Measurements from ENCODE around the gene AARSD1. TPM values are rescaled to one million over a fixed set of nuclear protein-coding genes. Genes with fewer than 3 reads are reported as not detected.
"Not testable (repeated sequence)": the region's sequence is repeated elsewhere in the genome, so short reads cannot be mapped to it uniquely, and the experiment has no call there.

Gene AARSD1, protein sequence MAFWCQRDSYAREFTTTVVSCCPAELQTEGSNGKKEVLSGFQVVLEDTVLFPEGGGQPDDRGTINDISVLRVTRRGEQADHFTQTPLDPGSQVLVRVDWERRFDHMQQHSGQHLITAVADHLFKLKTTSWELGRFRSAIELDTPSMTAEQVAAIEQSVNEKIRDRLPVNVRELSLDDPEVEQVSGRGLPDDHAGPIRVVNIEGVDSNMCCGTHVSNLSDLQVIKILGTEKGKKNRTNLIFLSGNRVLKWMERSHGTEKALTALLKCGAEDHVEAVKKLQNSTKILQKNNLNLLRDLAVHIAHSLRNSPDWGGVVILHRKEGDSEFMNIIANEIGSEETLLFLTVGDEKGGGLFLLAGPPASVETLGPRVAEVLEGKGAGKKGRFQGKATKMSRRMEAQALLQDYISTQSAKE
- total RNA-seq, result 40.7 TPM

DNA sequence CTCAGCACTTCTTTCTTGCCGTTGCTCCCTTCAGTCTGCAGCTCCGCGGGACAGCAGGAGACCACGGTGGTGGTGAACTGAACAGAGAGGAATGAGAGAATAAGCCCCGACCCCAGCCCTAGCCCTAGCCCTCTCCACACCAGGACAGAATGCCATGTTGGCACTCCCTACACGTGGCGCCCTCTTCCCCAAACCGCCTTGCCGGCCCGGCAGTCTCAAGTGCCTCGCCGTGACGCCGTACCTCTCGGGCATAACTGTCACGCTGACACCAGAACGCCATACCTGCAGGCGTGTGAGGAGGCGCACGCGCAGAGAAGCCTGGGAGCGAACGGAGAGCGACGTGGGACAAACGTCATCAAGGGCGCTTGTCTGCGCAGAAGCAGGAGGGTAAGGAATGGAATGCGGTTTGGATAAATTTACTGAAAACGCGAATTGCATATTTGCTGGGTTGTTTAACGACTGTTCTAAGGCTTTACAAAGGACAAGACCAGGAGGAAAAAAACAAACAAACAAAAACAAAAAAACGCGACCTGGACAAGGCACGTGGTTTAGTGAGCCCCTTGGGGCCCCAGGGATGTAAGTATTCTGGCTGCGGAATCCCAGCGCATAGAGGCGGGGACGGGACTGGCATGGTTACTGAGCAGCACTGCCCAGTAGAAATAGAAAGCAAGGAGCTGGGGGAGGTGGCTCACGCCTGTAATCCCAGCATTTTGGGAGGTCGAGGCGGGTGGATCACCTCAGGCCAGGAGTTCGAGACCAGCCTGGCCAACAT is at the start of gene AARSD1:
AARSD1 (minus strand) TSS at position 294 of the 772 bp plus-strand sequence; CDS start at position 280, 14 bp downstream.
- ATAC-seq (peak; percentile 98), DNase-seq (ENCODE audit: low spot score) (peak; percentile 93)
- intact Hi-C loops (cut with DNase I), result no loop called here

DNA sequence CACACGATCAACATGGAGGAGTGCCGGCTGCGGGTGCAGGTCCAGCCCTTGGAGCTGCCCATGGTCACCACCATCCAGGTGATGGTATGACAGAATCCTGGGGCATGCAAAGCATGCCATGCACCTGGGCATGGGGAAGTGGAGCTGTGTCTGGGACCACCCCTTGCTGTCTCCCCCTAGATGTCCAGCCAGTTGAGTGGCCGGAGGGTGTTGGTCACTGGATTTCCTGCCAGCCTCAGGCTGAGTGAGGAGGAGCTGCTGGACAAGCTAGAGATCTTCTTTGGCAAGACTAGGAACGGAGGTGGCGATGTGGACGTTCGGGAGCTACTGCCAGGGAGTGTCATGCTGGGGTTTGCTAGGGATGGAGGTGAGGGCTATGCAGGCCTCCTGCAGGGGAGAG is 49.0 kb upstream of the AARSD1 start:
- intact Hi-C loops (cut with DNase I), result no loop called here
- DNase-seq (ENCODE audit: low spot score) (no peak), ATAC-seq (no peak)

DNA sequence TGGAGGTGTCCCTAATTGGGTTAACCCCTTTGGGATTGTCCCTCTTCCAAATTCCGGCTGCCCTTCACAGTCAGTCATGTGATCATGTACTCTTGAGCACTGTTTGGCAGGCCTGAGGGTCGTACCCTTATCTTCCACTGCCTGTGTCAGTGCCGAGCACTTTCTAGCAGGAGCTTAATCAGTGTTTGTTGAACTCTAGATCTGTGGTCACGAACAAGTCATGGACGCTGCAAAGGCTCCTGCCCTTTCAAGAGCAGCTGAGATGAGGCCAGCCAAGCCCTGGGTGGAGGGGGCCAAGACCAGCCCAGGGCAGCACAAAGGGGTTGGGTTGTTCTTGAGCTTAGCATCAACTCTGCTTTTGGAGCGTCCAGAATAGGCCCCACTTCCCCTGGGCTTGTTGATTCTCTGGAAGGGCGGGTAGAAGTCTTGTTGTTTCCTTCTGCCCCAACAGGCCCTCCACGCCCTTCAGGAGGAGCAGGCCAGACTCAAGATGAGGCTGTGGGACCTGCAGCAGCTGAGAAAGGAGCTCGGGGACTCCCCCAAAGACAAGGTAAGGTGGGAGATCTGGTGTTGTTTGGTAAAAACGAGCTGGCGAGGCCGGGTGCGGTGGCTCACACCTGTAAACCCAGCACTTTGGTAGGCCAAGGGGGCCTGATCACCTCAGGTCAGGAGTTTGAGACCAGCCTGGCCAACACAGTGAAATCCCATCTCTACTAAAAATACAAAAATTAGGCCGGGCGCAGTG is 47.6 kb upstream of the AARSD1 start:
- peak; percentile 26 for ATAC-seq
- intact Hi-C loops (cut with DNase I), result no loop called here
- DNase-seq (ENCODE audit: low spot score), result no peak

DNA sequence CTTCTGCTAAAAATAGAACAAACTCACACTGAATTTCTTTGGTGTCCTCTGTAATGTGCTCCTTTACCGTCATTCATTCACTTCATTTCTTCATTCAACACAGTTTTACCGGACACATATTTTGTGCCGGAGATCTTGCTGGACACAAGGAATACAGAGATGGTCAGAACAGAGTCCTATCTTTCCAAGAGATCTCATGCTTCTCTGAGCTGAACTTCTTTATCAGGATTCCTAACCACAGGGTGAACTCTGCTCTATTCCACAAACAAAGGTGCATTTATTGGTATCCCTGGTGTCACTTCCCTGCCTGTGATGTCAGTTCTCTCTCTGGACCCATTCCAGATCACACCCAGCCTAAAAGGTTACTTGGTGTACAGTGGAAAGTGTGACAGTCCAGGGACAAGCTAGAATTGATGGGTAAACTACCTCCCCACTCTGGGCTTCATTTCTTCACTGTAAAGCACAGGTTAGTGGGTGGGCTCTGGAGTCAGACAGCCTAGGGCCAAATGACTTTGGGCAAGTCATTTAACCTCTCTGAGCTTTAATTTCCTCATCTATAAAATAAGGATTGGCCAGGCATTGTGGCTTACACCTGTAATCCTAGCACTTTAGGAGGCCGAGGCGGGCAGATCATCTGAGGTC is 46.5 kb upstream of the AARSD1 start:
- no peak for DNase-seq (ENCODE audit: low spot score)
- intact Hi-C loops (cut with DNase I), result no loop called here
- no peak for ATAC-seq

DNA sequence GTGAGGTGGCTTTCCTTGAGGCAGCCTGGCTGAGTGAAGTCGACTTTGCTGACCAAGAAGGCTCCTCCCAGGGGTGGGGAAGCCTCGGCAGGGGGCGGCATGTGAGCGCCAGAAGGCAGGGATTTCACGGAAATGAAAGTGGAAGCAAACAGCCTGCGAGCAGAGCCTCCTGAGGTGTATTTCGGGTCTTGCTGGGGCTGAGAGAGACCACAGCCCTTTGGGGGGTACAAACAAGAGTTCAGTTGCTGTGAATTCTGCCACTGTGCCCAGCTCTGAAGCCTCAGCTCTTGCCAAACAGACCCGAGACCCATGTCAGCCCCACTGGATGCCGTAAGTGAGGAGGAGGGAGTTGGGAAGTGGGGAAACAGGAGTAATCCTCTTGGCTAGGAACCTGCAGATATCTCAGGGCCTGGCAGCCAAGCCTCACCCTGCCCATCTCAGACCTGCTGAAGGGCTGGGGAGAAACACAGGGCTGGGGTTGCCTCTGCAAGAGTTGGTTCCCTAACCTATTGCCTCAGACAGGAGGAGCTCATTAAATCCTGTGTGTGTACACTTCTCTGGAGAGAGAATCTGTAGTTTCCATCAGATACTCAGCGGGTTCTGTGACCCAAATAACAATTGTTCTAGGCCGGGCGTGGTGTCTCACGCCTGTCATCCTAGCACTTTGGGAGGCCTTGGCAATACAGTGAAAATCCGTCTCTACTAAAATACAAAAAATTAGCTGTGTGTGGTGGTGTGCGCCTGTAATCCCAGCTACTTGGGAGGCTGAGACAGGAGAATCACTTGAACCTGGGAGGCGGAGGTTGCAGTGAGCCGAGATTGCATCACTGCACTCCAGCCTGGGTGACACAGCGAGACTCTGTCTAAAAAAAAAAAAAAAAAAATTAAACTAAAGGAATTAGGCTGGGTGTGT is 42.6 kb upstream of the AARSD1 start, which contains the start of gene IFI35:
IFI35 (plus strand) TSS at position 146 of the 913 bp plus-strand sequence; CDS start at position 310, 164 bp downstream.
- ATAC-seq, result peak; percentile 94
- peak; percentile 92 for DNase-seq (ENCODE audit: low spot score)
- intact Hi-C loops (cut with DNase I), result no loop called here

DNA sequence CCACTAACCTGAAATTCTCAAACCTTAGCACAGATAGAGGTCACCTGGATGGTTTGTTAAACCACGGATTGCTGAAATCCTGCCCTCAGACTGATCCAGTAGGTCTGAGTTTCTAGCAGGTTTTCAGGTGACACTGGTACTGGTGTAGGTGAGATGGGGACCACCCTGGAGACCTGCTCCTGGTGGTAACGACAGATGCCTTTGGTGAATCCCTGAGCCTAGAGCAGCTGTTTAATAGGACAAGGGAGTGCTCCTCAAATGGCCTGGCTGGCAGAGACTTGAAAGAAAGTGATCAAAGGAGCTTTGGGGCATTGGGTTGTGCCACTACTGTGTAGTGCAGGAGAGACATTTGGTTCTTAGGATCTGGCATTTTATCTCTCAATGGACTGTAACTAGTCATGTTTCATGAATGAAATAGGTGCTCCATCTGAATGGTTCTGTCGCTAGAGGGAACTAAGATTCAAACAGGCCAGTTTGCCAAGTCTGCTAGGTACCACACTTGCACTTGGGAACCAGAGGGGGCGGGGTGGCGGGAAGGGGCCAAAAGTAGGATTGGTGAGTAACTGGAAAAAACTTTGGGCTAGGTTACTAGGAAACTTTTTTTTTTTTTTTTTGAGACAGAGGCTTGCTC is 39.4 kb upstream of the AARSD1 start:
- intact Hi-C loops (cut with DNase I), result no loop called here
- no peak for DNase-seq (ENCODE audit: low spot score)
- no peak for ATAC-seq

DNA sequence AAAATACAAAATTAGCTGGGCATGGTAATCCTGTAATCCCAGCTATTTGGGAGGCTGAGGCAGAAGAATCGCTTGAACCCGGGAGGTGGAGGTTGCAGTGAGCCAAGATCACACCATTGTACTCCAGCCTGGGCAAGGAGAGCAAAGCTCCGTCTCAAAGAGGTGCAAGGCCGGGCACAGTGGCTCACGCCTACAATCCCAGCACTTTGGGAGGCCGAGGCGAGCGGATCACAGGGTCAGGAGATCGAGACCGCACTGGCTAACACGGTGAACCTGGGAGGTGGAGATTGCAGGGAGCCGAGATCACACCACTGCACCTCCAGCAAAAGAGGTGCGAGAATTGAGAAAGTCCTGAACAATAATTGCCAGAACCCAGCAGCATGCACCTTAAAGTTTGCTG is 36.6 kb upstream of the AARSD1 start:
- ATAC-seq; intact Hi-C loops (cut with DNase I); DNase-seq (ENCODE audit: low spot score): not testable (repeated sequence)

DNA sequence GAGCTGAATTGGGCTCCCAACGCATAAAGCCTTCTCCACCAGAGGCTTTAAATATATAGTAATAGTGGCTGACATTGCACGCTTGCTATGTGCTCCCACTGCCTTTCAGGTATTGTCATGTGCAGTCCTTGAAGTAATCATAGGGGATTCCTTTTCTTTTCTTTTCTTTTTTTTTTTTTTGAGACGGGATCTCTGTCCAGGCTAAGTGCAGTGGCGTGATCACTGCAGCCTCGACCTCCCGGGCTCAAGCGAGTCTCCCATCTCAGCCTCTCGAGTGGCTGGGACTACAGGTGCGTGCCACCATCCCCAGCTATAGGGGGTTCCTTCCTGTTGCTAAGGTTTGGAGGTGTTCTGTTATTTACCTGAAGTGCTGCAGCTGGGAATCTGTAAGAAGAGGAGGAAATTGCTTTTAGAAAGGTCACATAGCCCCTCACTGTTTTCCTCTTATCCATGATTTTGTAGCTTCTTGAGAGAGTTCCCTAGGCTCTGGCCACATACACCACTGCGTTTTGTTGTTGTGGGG is 34.8 kb upstream of the AARSD1 start:
- ATAC-seq (no peak), DNase-seq (ENCODE audit: low spot score) (no peak)
- intact Hi-C loops (cut with DNase I), result no loop called here

DNA sequence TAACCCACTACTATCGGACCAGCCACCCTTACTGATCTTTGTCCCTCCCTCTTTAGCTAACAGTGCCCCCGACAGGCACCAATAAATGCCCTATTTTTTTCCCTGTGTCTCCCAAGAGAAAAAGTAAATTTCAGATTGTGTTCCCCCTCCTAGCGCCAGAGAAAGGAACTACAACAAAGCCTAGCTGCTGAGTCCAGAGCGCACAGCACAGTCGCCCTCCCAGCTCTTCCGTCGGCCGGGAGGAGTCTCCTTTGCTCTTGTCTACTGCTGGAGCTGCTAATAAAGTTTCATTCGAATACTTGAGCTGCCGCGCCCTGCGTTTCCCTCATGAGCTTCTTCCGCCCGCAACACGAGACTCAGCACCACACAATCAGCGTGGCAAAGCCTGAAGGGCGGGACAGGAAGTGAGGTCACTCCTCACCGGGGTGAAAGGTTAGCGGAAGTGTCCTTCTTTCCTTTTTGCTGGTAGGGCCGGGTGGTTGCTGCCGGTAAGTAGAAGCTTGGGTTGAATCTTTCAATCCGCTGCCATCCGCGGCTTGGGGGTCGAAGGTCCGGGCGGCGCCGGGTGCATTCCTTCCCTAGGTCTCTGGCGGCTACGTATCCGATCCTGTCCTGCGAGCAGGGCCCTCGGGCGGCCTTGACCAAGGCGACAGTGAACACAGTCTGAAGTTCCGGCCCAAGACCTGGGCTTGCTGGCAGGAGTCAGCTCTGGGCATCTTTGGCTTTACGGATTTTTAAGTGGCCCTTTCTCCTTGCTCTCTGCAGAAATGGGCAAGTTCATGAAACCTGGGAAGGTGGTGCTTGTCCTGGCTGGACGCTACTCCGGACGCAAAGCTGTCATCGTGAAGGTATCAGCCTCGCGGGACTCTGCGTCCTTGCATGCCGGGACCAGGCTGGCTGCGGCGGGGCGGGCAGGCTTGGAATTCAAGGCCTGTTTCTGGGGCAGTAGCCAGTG is 34.0 kb upstream of the AARSD1 start, which contains the start of gene RPL27:
RPL27 (plus strand) TSS at position 436 of the 955 bp plus-strand sequence; CDS start at position 768, 332 bp downstream.
- intact Hi-C loops (cut with DNase I), result no loop called here
- peak; percentile 99 for ATAC-seq
- DNase-seq (ENCODE audit: low spot score), result peak; percentile 99

DNA sequence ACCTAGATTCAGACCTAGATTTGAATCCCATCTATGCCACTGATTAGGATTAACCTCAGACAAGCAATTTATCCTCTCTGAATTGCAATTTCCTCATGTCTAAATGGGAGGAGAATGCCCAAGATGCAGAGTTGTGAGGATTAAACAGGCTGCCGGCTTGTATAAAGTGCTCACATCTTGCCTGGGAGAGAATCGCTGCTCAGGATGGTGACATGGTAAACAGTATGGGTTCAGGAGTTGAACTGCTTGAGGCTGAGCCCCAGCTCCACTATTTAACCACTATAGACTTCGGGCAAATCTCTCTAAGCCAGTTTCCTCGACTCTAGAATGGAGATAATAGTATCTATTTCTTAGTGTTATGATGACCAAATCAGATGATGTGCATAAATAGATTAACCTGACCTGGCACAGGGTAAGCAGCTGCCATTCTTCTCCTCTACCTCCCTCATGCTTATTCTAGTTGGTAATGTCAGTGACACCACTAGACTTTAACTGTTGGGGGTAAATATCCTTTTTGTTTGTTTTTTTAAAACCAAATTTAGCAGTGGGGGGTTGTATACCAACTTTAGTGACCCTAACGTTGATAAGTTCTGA is 33.2 kb upstream of the AARSD1 start:
- no peak for DNase-seq (ENCODE audit: low spot score)
- ATAC-seq, result peak; percentile 4
- intact Hi-C loops (cut with DNase I), result no loop called here

DNA sequence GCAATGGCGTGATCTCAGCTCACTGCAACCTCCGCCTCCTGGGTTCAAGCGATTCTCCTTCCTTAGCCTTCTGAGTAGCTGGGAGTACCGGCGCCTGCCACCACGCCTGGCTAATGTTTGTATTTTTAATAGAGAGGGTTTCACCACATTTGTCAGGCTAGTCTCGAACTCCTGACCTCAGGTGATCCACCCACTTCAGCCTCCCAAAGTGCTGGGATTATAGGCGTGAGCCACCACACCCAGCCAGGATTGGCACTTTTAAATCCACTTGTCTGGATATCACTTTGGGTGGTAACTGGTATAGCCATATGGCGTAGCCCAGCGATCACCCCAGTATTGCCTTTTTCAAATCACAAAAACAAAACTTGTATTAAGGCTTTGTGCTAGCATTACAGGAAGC is 29.7 kb upstream of the AARSD1 start:
- DNase-seq (ENCODE audit: low spot score); intact Hi-C loops (cut with DNase I); ATAC-seq: not testable (repeated sequence)

DNA sequence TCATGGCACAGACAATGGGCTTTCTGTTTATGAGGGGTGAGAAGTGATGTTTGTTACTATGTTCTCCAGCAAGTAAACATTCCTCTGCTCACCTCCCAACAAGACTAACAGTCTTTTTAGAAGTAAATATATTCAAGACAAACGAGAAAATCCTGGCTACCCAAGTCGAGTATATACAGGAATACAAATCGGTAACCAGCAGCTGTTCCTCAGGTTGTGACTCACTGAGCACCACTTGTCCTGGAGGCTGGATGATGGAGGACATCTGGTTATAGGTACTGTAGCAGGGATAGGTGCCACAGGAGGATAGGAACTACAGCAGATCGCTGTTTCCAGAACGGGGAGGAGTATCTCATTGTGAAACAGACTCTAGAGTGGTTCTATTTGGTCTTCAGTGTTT is 28.6 kb upstream of the AARSD1 start:
- DNase-seq (ENCODE audit: low spot score) (no peak), ATAC-seq (no peak)
- intact Hi-C loops (cut with DNase I), result no loop called here

DNA sequence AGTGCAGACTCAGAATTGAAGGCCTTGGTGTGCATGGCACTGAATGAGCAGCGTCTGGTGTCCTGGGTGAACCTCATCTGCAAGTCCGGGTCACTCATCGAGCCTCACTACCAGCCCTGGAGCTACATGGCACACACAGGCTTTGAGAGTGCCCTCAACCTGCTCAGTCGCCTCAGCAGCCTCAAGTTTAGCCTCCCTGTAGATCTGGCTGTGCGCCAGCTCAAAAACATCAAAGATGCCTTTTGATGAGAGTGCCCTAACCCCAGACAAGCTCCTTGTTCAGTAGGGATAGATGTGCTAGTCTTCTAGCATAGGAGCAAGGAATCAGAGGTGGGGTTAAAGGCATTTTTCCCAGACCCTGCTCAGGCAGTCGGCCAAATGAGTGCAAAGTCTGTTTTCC is 27.2 kb upstream of the AARSD1 start:
- DNase-seq (ENCODE audit: low spot score), result no peak
- intact Hi-C loops (cut with DNase I), result no loop called here
- ATAC-seq, result no peak

DNA sequence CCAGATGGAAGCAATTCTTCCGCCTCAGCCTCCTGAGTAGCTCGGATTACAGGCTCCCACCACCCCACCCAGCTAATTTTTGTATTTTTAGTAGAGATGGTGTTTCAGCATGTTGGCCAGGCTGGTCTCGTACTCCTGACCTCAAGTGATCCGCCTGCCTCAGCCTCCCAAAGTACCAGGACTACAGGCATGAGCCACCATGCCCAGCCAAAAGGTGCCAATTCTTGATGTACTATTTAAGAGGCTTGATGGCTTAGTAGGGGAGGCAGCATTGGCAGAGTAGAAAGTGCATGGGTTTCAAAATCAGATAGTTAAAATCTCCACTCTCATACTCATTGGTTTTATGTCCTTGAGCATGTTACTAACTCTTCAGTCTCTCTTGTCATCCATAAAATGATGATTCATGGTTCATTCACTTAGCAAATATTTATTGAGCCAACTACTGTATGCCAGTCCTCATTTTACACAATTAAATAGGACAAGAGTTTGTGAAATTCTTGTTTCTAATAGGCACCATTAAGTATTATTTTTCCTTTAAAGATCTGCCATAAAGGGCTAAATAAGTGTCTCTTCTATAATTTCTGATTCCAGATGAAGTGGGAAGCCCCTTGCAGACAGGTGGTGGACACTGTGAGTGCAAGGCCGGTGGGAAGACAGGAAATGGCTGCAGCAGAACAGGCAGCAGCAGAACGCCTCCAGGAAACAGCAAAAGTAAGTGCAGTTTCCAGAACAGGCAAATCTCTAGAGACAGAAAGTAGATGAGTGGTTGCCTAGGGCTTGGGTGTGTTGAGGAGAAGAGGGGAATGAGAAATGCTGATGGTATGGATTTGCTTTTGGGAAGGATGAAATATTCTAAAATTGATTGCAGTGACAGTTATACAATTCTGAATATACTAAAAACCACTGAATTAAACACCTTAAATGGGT is 25.7 kb upstream of the AARSD1 start:
- DNase-seq (ENCODE audit: low spot score) (no peak), ATAC-seq (no peak)
- intact Hi-C loops (cut with DNase I), result no loop called here

DNA sequence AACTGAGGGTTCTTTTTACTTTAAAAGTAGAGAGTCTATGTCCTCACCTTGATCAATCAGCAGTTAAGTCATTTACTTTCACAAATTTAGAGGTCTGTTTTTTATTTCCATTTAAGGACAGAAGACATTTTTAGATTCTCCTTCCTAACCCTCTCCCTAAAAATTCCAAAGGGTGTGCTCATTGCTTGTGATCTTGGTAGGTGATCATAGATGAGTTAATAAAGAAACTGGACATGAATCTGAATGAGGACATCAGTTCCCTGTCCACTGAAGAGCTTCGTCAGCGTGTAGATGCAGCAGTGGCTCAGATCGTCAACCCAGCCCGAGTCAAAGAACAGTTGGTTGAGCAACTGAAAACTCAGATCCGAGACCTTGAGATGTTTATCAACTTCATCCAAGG is 24.9 kb upstream of the AARSD1 start:
- no peak for ATAC-seq
- intact Hi-C loops (cut with DNase I), result no loop called here
- no peak for DNase-seq (ENCODE audit: low spot score)
